HL-60 (cell line): ENCODE results near the gene PRG2.

Experiments used
- DNase-seq, 2 experiments: peaks; one replicate each; pipeline ENCODE4 v3.0.0-alpha.2; 2010 to 2020; ENCODE audit warnings: low read depth in 1 of 2, low spot score in 1 of 2
- H3K27ac ChIP-seq: fragments of 250-450 bp; sonication (Bioruptor Pico); replicated peaks from 2 replicates; pipeline ENCODE4 v1.5.1; 2020; ENCODE audit warnings: mild to moderate bottlenecking, moderate library complexity
- H3K27me3 ChIP-seq: fragments of 250-450 bp; sonication (Bioruptor Pico); 2 replicates; pipeline ENCODE4 v1.5.1; 2021; ENCODE audit warnings: mild to moderate bottlenecking, moderate library complexity; ENCODE audit not compliant: insufficient read depth, poor library complexity, severe bottlenecking
- H3K4me3 ChIP-seq: replicated peaks from 2 replicates; pipeline ENCODE4 v1.5.1; 2011; ENCODE audit warnings: mild to moderate bottlenecking, control low read depth, low read length; ENCODE audit not compliant: insufficient read depth
- GABPA ChIP-seq: IDR thresholded peaks from 2 replicates; pipeline ENCODE4 v1.6.1; 2012; ENCODE audit warnings: low read depth
- POLR2AphosphoS5 ChIP-seq: IDR thresholded peaks from 2 replicates; pipeline ENCODE4 v1.6.1; 2012; ENCODE audit warnings: low read depth
- REST ChIP-seq: IDR thresholded peaks from 2 replicates; pipeline ENCODE4 v1.6.1; 2012; ENCODE audit warnings: low read depth; ENCODE audit not compliant: insufficient replicate concordance
- SPI1 ChIP-seq: IDR thresholded peaks from 2 replicates; pipeline ENCODE4 v1.6.1; 2012; ENCODE audit warnings: low read depth, mild to moderate bottlenecking, borderline replicate concordance
- TF ChIP-seq, protein P1 (sequence below): IDR thresholded peaks from one replicate; pipeline ENCODE4 v1.5.1; 2011; ENCODE audit warnings: low read length, control low read depth, inconsistent platforms; ENCODE audit not compliant: insufficient read depth

Gene PRG2

DNA sequence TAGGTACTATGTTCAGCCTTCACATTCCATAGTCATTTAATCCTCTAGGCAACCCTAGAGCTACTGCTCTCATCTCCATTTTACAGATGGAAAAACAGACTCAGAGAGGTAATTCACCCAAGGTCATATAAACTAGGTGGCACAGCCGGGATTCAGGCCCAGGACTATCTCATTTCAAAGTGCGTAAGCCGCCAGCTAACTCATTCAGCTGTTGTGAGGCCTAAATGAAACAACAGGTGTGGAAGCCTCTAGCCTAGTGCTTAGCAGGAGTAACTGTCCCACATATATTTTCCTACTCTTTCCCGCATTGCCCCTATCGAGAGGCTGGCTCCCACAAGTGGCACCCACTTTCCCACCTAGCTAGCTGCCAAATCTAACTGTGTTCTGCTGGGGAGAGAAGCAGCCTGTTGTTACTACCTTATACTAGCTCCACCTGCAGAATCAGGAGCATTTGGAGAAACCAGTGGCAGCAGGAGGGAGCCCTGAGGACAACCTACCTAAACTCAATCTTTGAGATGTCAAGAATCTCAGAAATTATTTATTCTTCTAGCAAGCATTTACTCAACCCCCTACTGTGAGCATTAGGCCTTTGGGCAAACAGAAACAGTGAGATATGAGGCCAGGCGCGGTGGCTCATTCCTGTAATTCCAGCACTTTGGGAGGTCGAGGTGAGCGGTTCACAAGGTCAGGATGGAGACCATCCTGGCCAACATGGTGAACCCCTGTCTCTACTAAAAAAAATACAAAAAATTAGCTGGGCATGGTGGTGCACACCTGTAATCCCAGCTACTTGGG lies 30.4 kb downstream of the PRG2 start:
- no peak for DNase-seq
- no peak overlapping the region for H3K27ac ChIP-seq

DNA sequence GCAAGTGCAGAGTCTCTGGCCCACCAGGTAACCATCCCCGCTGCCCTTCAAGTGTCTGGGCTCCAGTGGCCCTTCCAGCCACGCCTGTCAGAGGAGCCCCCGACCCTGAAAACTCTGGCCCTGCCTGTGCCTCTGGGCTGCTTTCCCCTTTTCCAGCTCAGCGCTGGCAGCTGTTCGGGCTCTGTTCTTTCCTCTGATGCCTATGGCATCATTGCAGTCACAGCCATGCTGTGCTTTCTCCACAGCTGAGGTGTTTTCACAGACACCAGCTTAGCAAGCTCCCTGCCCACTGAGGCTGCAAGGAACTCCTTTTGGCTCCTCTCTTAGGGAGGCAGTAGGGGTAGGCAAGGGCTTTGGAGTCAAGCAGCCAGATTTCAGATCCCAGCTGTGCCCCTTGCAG lies 31.1 kb downstream of the PRG2 start:
- no peak overlapping the region for H3K27ac ChIP-seq
- H3K4me3 ChIP-seq: no peak overlapping the region
- no peak for DNase-seq
- TF ChIP-seq GABPA (no peak), POLR2AphosphoS5 (no peak), REST (no peak), SPI1 (no peak)
- TF ChIP-seq, protein P1, sequence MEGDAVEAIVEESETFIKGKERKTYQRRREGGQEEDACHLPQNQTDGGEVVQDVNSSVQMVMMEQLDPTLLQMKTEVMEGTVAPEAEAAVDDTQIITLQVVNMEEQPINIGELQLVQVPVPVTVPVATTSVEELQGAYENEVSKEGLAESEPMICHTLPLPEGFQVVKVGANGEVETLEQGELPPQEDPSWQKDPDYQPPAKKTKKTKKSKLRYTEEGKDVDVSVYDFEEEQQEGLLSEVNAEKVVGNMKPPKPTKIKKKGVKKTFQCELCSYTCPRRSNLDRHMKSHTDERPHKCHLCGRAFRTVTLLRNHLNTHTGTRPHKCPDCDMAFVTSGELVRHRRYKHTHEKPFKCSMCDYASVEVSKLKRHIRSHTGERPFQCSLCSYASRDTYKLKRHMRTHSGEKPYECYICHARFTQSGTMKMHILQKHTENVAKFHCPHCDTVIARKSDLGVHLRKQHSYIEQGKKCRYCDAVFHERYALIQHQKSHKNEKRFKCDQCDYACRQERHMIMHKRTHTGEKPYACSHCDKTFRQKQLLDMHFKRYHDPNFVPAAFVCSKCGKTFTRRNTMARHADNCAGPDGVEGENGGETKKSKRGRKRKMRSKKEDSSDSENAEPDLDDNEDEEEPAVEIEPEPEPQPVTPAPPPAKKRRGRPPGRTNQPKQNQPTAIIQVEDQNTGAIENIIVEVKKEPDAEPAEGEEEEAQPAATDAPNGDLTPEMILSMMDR: no peak
- no peaks in the 10 kb centered on the region for H3K27me3 ChIP-seq

More for the DNA sequence above, 30.4 kb downstream of the PRG2 start:
- no peak overlapping the region for H3K4me3 ChIP-seq
- no peak for TF ChIP-seq POLR2AphosphoS5
- TF ChIP-seq, protein P1: no peak
- no peak for TF ChIP-seq GABPA
- no peak for TF ChIP-seq SPI1
- no peak for TF ChIP-seq REST
- H3K27me3 ChIP-seq: no peaks in the 10 kb centered on the region

DNA sequence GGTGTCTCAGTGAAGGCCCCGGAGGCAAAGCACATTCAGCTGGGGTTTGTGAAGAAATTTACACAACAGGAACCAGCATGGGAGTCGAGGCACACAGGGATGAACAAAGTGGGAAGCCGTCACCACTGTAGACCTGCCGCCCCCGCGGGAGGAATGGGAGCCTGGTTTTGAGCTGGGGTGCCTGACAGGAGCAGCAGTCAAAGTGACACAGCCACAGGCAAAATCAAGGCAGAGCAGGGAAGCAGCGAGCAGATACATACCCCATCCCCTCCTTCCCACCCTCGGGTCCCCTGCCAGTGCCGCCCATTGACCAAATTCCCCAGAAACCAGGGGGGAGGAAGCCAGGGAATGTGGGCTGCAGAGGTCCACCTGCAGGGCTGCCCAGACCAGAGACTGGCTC lies 31.5 kb downstream of the PRG2 start:
- DNase-seq: no peak
- no peak for TF ChIP-seq REST
- TF ChIP-seq, protein P1: no peak
- no peak for TF ChIP-seq POLR2AphosphoS5
- TF ChIP-seq SPI1: no peak
- TF ChIP-seq GABPA: no peak
- H3K4me3 ChIP-seq: no peak overlapping the region
- no peak overlapping the region for H3K27ac ChIP-seq
- no peaks in the 10 kb centered on the region for H3K27me3 ChIP-seq
